HG03159 (cell line): ENCODE results near the gene RFESD.
"Not testable (repeated sequence)": the region's sequence is repeated elsewhere in the genome, so short reads cannot be mapped to it uniquely, and the experiment has no call there.

Experiments
- ATAC-seq: cut with Tn5 transposase; IDR thresholded peaks from one replicate; pipeline ENCODE4 v1.9.1; 2021; ENCODE audit warnings: mild to moderate bottlenecking, moderate library complexity; ENCODE audit not compliant: unreplicated experiment

RFESD gene

GRCh38 chr5:95706196-95706595, 59.6 kb downstream of the RFESD start:
- ATAC-seq = not testable (repeated sequence)

- no peak for ATAC-seq
Observed at GRCh38 chr5:95707055-95707454, 60.5 kb downstream of the RFESD start.
